PC-9 (cell line): ENCODE measurements around the gene LPCAT1. TPM values are rescaled to one million over a fixed set of nuclear protein-coding genes. Genes with fewer than 3 reads are reported as not detected.
"Not testable (repeated sequence)": the region's sequence is repeated elsewhere in the genome, so short reads cannot be mapped to it uniquely, and the experiment has no call there.

ENCODE experiments used
- Bru-seq: library from RNA; stranded (reverse); fragments of 400-500 nt; gene quantifications from one replicate; lab custom pipeline; 2021; lab: Mats Ljungman, UMichigan
- BruChase-seq, 2 experiments: library from RNA; stranded (reverse); fragments of 400-500 nt; gene quantifications; one replicate each; lab custom pipeline; 2021; lab: Mats Ljungman, UMichigan
- BruUV-seq: library from RNA; stranded (reverse); fragments of 400-500 nt; replicated peaks from 2 replicates; lab custom pipeline; 2021; lab: Mats Ljungman, UMichigan
- CTCF ChIA-PET: fragments of 300-600 bp; sonication (Branson Sonifier 250); formaldehyde crosslinking; loops from one replicate; lab custom pipeline; 2022; ENCODE audit warnings: antibody characterized with exemption; lab: Charles Lee
- POLR2A ChIA-PET: fragments of 300-600 bp; sonication (Branson Sonifier 250); formaldehyde crosslinking; loops from one replicate; lab custom pipeline; 2022; ENCODE audit warnings: antibody characterized with exemption; ENCODE audit not compliant: unreplicated experiment; lab: Charles Lee
- DNase-seq, 2 experiments: peaks; one replicate each; pipeline versions ENCODE4 v3.0.0 to v3.0.0-alpha.2; 2015 to 2022; ENCODE audit warnings: mixed read lengths in 1 of 2
- H2AFZ ChIP-seq: fragments of 200-600 bp; sonication (generic); 2 replicates; pipeline ENCODE4 v1.8.1; 2017; ENCODE audit warnings: antibody characterized with exemption
- H3F3A ChIP-seq: fragments of 200-600 bp; sonication (generic); 2 replicates; pipeline ENCODE4 v1.8.1; 2017; ENCODE audit warnings: antibody characterized with exemption, mild to moderate bottlenecking, low read depth; ENCODE audit not compliant: insufficient read depth
- H3K27ac ChIP-seq: fragments of 200-600 bp; sonication (generic); 2 replicates; pipeline ENCODE4 v1.6.1; 2016; ENCODE audit warnings: mixed run types
- H3K27me3 ChIP-seq: fragments of 200-600 bp; sonication (generic); 2 replicates; pipeline ENCODE4 v1.6.1; 2016; ENCODE audit warnings: low read depth, mixed run types; ENCODE audit not compliant: insufficient read depth
- H3K36me3 ChIP-seq: fragments of 200-600 bp; sonication (generic); 2 replicates; pipeline ENCODE4 v1.6.1; 2016; ENCODE audit warnings: low read depth, mixed run types
- H3K4me1 ChIP-seq: fragments of 200-600 bp; sonication (generic); replicated peaks from 2 replicates; pipeline ENCODE4 v1.6.1; 2016; ENCODE audit warnings: mixed run types; ENCODE audit not compliant: insufficient read depth
- H3K4me2 ChIP-seq: fragments of 200-600 bp; sonication (generic); 2 replicates; pipeline ENCODE4 v1.6.1; 2017; ENCODE audit warnings: mixed run types
- H3K4me3 ChIP-seq: fragments of 200-600 bp; sonication (generic); 2 replicates; pipeline ENCODE4 v1.6.1; 2016; ENCODE audit warnings: mixed run types
- H3K79me2 ChIP-seq: fragments of 200-600 bp; sonication (generic); 2 replicates; pipeline ENCODE4 v1.6.1; 2017; ENCODE audit warnings: low read depth, mixed run types
- H3K9me2 ChIP-seq: fragments of 200-600 bp; sonication (generic); 2 replicates; pipeline ENCODE4 v1.8.1; 2017; ENCODE audit warnings: mild to moderate bottlenecking; ENCODE audit not compliant: insufficient read depth
- H3K9me3 ChIP-seq: fragments of 200-600 bp; sonication (generic); 2 replicates; pipeline ENCODE4 v1.8.1; 2016; ENCODE audit warnings: low read depth; ENCODE audit not compliant: insufficient read depth
- H4K20me1 ChIP-seq: fragments of 200-600 bp; sonication (generic); 2 replicates; pipeline ENCODE4 v1.8.1; 2017; ENCODE audit not compliant: insufficient read depth
- CTCF ChIP-seq: fragments of 200-600 bp; sonication (generic); conservative IDR thresholded peaks from 2 replicates; pipeline ENCODE4 v1.6.1; 2017; ENCODE audit warnings: mixed run types, antibody characterized with exemption, mild to moderate bottlenecking, moderate library complexity
- EZH2 ChIP-seq: fragments of 200-600 bp; sonication (generic); IDR thresholded peaks from 2 replicates; pipeline ENCODE4 v1.8.0; 2017; ENCODE audit warnings: antibody characterized with exemption, low read depth
- intact Hi-C: fragments of 100-400 bp; cut with micrococcal nuclease; formaldehyde crosslinking; loops from one replicate; pipeline ENCODE4 v1.10.0; 2022; ENCODE audit not compliant: unreplicated experiment
- long read RNA-seq: library from polyadenylated mRNA; stranded (forward); transcript quantifications from one replicate; pipeline ENCODE4 v2.0.0, GENCODE V29; 2022
- total RNA-seq: library from RNA; stranded (reverse); gene quantifications from 2 replicates; pipeline ENCODE4 v1.2.3, GENCODE V29; 2021

The LPCAT1 gene
- 90.6 and 96.1 TPM in 2 replicates for total RNA-seq
- Bru-seq, nascent RNA: percentile 80 among the genes with signal in this experiment
- BruChase-seq, experiment 1, labeled RNA remaining after a 2-hour chase: percentile 86 among the genes with signal in this experiment
- percentile 90 among the genes with signal in this experiment for BruChase-seq, experiment 2, labeled RNA remaining after a 6-hour chase
- long read RNA-seq, transcript LPCAT1-201 (14 exons, 3,966 nt): major isoform, 25 of 93 reads
- long read RNA-seq, partial matches to known transcripts: 9 of 93 reads
- long read RNA-seq, other reads (novel, unspliced or antisense): 59 of 93 reads

GRCh38 chr5:1523793-1524480 is at the start of gene LPCAT1:
LPCAT1 (minus strand) TSS chr5:1523960; CDS start chr5:1523844, 116 bp downstream.
- H3F3A ChIP-seq: peaks cover 3% of the 10 kb centered on the region; the same call in 1 of the 2 replicates
- H3K9me3 ChIP-seq: no peaks in the 10 kb centered on the region
- H3K4me3 ChIP-seq: peak within 1 kb of the TSS; percentile 52
- peaks cover 28% of the 10 kb centered on the region for H4K20me1 ChIP-seq
- H3K27me3 ChIP-seq: no peaks in the 10 kb centered on the region
- H3K9me2 ChIP-seq: no peaks in the 10 kb centered on the region
- DNase-seq: peak; percentile 52 to 94
- H3K27ac ChIP-seq: no peak within 1 kb of the TSS
- peak within 1 kb of the TSS; percentile 78 for H2AFZ ChIP-seq
- H3K36me3 ChIP-seq: peaks cover 9% of the 10 kb centered on the region; the same call in 1 of the 2 replicates
- intact Hi-C loops: no loop called here
- H3K79me2 ChIP-seq: peaks cover 42% of the 10 kb centered on the region
- CTCF ChIA-PET: interaction anchor here (0.6 kb wide), 2 partner anchors 82 to 276 kb away, joined by 3 read pairs; partner anchors contain the start of gene MRPL36
- H3K4me2 ChIP-seq: peak within 1 kb of the TSS; percentile 89
- 0 out of 2 replicates have a peak, but pooled peaks have one; percentile 28 for TF ChIP-seq CTCF
- TF ChIP-seq EZH2: no peak
- POLR2A ChIA-PET: no interaction called here
- no TSS peak for BruUV-seq
- H3K4me1 ChIP-seq: peaks cover 18% of the 10 kb centered on the region

GRCh38 chr5:1571875-1572274 is 48.1 kb upstream of the LPCAT1 start:
- H3K79me2 ChIP-seq, intact Hi-C loops, H4K20me1 ChIP-seq, H3K4me3 ChIP-seq, BruUV-seq, H3K9me2 ChIP-seq, H2AFZ ChIP-seq, H3K27ac ChIP-seq, H3K9me3 ChIP-seq, H3K4me2 ChIP-seq, H3K27me3 ChIP-seq, DNase-seq, H3K36me3 ChIP-seq: not testable (repeated sequence)
- ChIA-PET CTCF (interaction anchor here (0.7 kb wide), 1 partner anchor 230 kb away, joined by 14 read pairs; no protein-coding TSS in a partner anchor), POLR2A (interaction anchor here (0.6 to 0.7 kb wide), 2 partner anchors 12 to 55 kb away, joined by 3 to 25 read pairs; no protein-coding TSS in a partner anchor)
- peaks cover 32% of the 10 kb centered on the region for H3K4me1 ChIP-seq
- H3F3A ChIP-seq: peaks cover 41% of the 10 kb centered on the region

GRCh38 chr5:1570975-1571374 is 47.2 kb upstream of the LPCAT1 start:
- Histone ChIP-seq H3F3A (peaks cover 43% of the 10 kb centered on the region), H4K20me1 (no peaks in the 10 kb centered on the region), H3K4me2 (no peak overlapping the region), H3K79me2 (no peaks in the 10 kb centered on the region), H3K9me3 (no peaks in the 10 kb centered on the region), H3K9me2 (no peaks in the 10 kb centered on the region), H3K27ac (no peak overlapping the region), H2AFZ (no peak overlapping the region), H3K36me3 (no peaks in the 10 kb centered on the region), H3K4me3 (no peak overlapping the region), H3K27me3 (no peaks in the 10 kb centered on the region), H3K4me1 (peaks cover 41% of the 10 kb centered on the region)
- BruUV-seq: no TSS peak
- ChIA-PET CTCF (no interaction called here), POLR2A (no interaction called here)
- intact Hi-C loops: no loop called here
- no peak for TF ChIP-seq EZH2
- no peak for TF ChIP-seq CTCF
- DNase-seq: no peak
